GM19452 (cell line): ENCODE data around the gene R3HDM2.

Experiments
- ATAC-seq: cut with Tn5 transposase; IDR thresholded peaks from one replicate; pipeline ENCODE4 v1.9.1; 2021; ENCODE audit not compliant: unreplicated experiment

R3HDM2 gene

DNA sequence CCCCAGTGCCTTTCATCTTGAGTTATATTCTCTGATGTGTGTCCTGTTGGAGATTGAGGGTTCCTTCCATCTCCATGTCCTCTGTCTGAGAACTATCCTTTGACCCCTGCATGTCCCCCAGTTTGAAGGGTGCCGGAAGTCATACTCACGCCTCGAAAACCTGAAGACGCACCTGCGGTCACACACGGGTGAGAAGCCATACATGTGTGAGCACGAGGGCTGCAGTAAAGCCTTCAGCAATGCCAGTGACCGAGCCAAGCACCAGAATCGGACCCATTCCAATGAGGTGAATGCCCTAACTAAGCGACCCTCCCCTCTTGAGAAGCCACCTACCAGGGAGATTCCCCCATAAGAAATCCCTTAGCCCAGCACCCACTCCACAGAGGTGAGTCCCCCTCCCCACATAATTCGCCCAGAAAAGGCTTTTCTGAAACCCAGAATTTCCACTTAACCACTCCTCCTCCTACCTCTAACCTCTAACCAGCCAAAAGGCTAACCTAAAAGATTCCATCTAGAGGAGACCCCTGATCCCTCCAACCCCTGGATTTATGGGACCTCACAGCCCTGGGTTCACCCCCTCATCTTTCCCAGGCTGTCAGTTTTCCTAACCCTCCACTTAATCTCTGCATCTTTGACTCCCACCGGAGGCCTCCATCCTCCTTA lies 36.5 kb upstream of the R3HDM2 start:
- ATAC-seq, result no peak

DNA sequence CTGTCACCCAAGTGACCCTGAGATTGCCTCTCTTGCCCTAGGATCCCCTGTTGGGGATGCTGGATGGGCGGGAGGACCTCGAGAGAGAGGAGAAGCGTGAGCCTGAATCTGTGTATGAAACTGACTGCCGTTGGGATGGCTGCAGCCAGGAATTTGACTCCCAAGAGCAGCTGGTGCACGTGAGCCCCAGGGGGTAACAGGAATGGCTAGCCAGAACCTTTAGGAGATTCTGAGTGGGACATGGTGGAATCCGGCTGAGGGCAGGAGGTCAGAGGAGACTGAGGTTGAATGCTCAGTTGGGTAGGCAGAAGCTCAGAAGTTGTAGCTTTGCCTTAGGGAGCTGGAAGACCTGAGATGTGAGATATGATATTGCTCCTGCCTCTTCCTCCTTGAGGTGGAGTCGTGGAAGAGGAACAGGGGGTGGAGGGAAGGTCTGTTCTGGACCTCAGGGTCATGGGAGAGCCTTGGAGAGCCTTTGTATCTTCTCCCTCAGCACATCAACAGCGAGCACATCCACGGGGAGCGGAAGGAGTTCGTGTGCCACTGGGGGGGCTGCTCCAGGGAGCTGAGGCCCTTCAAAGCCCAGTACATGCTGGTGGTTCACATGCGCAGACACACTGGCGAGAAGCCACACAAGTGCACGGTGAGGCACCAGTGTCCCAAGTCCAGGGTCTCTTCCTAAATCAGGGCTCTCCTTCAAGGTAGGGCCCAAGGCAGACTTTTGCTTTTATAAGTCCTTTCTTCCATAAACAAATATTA lies 35.1 kb upstream of the R3HDM2 start:
- no peak for ATAC-seq

DNA sequence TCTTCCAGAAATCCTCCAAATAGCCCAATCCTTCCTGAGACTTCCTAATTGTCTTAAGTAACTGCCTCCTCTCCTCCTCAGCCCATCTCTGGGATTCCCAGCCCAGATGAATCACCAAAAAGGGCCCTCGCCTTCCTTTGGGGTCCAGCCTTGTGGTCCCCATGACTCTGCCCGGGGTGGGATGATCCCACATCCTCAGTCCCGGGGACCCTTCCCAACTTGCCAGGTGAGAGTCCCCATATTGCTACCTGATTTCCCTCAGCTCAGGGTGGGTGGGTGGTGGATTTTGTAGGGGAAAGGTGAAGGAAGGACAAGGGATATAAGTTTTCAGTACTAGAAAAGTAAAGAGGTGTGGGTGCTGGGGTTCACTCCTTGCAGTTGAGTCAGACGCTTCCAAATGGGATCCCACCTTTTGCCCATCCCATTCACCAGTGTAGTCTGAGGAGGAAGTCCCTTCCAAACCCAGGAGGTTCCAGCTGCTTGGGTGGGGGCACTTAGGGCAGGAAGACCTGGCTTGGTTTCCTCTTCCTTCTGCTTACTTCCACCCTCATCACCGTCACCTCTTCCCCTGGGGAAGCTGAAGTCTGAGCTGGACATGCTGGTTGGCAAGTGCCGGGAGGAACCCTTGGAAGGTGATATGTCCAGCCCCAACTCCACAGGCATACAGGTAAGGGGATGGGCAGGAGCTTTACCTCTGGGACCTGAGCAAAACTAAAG lies 34.3 kb upstream of the R3HDM2 start:
- ATAC-seq, result no peak

DNA sequence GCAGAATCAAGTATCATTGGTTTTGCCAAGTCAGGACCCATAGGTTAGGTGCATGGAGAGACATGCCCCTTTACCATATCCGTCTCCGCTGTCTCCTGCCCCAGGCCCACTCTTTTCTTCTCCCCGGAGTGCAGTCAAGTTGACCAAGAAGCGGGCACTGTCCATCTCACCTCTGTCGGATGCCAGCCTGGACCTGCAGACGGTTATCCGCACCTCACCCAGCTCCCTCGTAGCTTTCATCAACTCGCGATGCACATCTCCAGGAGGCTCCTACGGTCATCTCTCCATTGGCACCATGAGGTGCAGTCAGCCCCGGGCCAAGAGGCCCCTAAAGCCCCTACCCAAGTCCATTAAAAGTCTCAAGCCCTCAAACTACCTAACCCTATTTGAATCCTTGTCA lies 33.7 kb upstream of the R3HDM2 start:
- no peak for ATAC-seq

DNA sequence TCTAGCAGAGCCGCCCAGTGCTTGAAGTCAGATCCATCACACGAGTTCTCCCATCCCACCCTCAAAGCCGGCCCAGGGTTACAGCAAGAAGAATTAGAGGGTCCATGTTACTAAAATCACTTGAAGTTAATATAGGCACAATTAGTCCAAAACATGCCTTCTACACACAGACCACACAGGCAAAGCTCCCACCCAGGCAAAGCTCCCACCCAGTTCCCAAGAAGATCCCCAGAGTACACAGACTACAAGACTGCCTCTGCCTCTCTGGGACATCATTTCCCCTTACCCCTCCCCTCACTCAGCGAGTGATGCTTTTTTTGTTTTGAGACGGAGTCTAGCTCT lies 32.0 kb upstream of the R3HDM2 start:
- ATAC-seq, result no peak

DNA sequence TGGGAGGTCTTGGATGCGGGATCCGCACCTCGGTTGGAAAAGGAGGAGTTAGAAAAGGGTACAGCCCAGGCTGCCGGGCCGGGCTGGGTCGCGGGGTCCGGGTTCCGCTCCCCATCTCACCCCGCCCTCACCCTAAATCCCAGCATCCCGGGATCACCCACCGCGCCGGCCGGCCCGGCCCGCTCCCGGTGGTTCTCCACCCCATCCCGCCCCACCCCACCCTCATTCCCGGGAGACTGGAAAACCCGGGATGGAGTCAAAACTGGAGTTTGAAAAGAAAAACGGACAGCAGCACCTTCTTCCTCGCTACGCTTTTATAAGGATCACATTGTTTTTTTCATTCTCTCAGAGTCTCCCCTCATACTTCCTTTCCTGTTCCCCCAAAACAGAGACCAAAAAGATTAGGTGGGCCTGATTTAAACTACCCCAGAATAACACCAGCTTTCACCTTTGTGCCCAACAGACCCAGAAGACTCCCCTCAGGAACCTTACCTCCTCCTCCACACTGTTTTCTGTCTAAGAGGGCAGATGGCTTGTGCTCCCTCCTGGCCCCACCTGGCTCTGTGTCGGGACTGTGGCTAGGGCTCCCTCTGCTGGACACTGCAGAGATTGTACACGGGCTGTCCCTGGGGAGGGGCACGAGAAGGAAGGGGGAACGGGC lies 31.5 kb upstream of the R3HDM2 start:
- ATAC-seq, result peak; percentile 73

DNA sequence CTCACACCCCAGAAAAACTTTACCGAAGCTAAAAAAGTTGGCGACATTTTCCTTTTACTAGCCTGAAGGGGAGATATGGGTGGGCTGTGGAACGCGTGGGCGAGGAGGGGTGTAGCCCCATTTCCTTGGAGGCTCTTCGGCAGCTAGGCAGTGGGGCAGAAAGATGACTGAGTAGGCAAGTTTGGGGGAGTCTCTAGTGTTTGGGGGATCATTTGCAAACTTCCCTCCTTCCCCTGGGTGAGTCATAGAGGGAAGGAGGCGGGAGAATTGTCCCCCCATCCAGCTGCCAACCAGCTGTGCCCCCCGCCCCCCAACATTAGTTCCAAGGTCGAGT lies 31.0 kb upstream of the R3HDM2 start:
- no peak for ATAC-seq

DNA sequence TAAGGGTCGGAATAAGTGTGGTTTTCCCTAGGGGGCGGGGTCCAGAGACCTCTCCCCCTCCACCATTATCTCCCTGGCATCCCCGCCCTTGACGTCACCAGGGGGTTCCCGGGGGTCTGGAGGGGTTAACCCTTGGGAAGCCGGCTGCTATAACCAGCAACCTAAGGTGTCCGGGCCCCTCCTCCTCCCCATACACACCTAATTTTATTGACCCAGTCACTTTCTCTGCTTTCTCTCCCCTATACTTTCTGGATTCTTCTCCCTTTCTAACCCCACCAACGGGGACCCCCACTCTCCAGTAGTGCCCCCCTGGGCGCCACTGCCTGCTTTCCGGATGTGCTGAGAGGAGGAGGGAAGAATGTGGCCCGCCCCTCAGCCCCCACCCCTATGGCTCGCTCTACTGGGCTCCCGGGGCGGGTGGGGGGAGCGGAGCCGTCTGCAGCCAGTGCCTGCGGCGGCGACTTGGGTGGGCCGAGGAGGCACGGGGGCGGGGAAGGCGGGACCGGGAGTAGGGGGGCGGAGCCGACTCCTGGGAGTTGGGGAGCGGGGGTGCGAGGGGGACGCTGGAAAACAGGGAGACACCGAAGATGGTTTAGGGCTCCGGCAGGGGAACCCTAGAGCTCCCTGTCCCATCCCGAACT lies 30.6 kb upstream of the R3HDM2 start:
- no peak for ATAC-seq

DNA sequence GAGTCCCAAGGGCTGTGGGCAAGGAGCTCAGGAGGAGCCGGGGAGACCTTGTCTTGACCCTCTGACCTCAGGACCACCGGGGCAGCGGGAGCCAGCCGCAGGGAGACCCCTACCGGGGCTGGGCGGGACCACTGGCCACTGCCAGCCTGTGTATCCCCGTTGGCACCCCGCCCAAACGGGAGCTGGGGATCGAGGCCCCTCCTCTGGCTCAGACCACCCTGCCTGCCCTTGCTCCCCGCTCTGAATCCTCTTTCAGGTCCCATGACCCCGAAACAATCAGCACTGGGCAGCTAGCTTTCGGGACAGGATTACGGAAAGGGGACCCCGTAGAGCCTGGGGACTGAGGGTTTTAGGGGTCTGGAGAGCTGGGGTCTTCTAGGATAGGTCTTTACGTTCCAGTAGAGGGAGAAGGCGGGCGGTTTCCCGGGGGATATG lies 30.0 kb upstream of the R3HDM2 start:
- no peak for ATAC-seq

DNA sequence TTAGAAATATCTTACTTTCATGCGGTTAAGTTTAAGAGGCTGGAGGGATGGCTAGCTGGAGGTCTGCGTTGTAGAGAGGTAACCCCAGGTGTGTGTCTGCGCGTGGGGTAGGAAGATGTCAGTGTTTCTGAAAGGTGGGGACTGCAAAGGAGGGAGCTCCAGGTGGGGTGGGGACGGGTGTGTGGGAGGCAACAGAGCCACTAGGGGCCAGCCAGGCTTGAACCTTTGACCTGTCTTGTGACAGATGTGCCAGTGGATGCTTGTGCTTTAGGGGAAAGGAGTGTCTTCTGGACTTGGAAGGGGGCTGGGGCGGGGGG lies 29.6 kb upstream of the R3HDM2 start:
- ATAC-seq, result no peak

DNA sequence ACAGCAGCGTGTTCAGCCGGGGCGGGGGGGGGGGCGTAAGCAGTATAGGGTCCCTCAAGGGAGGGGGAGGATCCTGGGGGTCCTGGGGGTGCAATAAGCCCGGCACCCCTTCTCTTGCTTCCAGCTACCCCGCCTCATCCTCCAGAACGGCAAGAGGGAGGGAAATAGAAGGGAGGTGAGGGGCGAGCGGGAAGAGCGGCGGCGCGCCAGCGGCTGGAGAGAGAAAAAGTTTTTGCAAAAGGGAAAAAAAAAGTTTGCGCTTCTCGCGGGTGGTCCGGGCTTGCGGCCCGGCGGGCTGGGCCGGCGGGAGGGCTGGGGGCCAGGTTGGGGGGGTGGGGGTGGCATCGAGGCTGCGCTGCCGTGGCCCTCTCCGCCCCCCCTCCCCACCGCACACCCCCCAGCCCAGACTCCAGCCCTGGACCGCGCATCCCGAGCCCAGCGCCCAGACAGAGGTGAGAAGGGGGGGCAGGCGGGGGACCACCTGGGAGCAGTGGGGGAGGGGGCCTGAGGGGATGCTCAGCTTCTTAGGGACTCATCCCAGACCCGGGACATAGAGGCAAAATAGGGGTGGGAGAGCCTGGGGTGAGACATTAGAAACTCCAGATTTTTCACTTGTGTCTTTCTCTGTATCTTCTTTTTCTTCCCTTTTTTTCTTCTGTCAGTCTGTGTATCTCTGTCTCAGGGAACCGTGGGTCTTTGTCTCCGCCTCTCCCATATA lies 29.1 kb upstream of the R3HDM2 start, which contains the start of gene GLI1:
GLI1 (plus strand) TSS at position 36 of the 718 bp plus-strand sequence. CDS start 3,907 bp downstream, outside the sequence.
- ATAC-seq, result no peak

DNA sequence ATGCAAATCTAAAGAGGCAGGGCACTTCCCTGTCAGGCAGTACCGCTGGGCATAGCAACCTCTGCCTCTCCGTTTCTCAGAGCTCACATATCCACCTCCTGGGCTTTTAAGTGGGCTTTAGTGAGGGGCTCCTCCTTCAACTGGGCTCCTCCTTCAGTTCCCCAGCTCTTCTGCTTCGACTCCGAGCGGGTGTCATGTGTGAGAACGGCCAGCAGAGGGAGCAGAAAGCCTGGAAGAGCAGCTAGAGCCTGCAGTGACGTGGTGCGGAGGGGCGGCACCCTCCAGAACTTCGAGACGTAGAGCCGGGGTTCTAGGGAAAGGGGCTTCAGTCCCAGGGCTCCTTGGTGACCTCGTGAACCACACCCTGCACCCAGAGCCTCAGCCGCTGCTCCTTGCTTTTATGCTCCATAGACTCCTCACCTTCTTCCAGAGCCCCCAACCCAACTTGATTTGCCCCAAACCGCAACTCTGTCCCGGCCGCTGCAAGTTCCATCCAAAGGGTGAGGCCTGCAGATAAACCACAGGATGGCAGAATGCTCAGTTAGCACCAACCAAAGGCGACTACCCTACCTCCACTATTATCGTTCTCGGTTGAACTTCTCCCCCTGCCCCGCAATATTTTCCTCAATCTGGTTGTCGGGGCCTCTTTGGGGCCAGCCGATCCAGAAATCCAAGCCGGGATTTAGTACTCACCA lies 28.4 kb upstream of the R3HDM2 start:
- peak; percentile 55 for ATAC-seq

DNA sequence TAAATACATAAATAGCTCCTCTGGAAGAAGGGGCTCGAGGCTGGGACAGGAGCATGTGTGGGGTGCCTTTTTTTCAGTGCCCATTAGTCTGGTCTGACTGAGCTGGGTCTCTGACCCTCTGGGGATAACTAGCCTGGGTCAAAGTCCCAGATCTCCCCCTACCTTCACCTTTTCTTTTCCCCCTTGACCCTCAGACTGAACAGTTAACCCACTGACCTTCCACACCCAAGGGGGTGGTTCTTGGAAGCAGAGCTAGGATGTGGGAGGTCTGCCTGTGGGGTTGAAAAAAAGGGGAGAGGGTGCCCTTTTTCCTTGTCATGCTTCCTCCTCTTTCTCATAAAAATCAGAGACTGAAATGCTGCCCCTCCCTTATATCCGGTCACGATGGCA lies 27.8 kb upstream of the R3HDM2 start:
- ATAC-seq, result no peak

DNA sequence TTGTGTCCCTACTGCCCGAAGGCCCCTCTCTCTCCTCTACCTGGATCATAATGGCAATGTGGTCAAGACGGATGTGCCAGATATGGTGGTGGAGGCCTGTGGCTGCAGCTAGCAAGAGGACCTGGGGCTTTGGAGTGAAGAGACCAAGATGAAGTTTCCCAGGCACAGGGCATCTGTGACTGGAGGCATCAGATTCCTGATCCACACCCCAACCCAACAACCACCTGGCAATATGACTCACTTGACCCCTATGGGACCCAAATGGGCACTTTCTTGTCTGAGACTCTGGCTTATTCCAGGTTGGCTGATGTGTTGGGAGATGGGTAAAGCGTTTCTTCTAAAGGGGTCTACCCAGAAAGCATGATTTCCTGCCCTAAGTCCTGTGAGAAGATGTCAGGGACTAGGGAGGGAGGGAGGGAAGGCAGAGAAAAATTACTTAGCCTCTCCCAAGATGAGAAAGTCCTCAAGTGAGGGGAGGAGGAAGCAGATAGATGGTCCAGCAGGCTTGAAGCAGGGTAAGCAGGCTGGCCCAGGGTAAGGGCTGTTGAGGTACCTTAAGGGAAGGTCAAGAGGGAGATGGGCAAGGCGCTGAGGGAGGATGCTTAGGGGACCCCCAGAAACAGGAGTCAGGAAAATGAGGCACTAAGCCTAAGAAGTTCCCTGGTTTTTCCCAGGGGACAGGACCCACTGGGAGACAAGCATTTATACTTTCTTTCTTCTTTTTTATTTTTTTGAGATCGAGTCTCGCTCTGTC lies 26.1 kb upstream of the R3HDM2 start:
- no peak for ATAC-seq

DNA sequence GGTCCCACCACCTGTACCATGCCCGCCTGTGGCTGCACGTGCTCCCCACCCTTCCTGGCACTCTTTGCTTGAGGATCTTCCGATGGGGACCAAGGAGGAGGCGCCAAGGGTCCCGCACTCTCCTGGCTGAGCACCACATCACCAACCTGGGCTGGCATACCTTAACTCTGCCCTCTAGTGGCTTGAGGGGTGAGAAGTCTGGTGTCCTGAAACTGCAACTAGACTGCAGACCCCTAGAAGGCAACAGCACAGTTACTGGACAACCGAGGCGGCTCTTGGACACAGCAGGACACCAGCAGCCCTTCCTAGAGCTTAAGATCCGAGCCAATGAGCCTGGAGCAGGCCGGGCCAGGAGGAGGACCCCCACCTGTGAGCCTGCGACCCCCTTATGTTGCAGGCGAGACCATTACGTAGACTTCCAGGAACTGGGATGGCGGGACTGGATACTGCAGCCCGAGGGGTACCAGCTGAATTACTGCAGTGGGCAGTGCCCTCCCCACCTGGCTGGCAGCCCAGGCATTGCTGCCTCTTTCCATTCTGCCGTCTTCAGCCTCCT lies 25.4 kb upstream of the R3HDM2 start:
- peak; percentile 42 for ATAC-seq

DNA sequence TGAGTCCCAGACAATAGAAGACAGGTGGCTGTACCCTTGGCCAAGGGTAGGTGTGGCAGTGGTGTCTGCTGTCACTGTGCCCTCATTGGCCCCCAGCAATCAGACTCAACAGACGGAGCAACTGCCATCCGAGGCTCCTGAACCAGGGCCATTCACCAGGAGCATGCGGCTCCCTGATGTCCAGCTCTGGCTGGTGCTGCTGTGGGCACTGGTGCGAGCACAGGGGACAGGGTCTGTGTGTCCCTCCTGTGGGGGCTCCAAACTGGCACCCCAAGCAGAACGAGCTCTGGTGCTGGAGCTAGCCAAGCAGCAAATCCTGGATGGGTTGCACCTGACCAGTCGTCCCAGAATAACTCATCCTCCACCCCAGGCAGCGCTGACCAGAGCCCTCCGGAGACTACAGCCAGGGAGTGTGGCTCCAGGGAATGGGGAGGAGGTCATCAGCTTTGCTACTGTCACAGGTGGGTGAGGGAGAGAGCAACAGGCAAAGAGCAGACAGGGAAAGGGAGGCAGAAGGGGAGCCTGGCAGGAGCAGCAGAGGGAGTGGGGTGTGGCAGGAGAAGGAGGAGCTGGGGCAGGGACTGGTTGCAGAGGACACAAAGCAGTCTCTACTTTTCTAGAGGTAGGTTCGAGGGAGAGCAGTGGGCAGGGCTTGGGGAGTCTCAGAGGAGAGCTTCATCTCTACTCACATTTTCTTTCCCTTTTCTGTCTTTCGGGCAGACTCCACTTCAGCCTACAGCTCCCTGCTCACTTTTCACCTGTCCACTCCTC lies 24.7 kb upstream of the R3HDM2 start:
- no peak for ATAC-seq

DNA sequence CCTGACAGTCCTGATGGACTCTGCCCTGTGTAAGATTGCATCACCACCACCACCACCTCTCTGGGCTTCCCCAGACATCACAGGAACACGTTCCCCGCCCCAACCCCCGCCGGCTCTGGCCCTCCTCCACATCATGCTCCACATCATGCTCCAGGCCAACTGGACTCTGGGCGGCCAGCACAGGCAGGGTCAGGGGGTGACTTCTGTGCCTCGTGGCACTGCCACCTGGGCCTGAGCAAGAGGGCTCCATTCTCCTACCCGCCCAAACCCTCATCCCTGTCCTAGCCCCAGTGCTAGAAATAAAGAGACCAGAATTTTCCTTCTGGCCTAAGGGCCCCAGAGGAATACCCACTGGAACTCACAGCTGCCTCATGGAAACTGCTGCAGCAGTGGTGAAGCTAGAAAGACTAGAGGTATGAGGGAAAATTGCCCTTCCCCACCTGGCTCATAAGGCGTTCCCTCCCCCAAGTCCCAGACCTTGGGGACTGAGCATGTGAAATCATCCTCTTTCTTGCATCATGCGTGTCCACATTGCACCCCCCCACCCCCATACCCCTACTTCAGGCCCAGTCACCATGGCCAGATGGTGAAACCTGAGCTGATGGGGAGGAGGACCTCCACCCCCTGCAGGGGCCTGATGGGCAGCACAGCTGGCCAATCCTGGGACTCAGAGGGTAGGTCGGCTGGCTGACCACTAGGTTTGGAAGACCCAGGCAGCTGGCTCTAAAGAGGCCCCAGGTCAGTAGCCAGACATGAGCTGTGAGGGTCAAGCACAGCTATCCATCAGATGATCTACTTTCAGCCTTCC lies 23.9 kb upstream of the R3HDM2 start, which contains the start of gene INHBE:
INHBE (plus strand) TSS at position 742 of the 808 bp plus-strand sequence. CDS start 230 bp downstream, outside the sequence.
- no peak for ATAC-seq
